Measurements from ENCODE around the gene GTF2F2.

GTF2F2 gene

DNA sequence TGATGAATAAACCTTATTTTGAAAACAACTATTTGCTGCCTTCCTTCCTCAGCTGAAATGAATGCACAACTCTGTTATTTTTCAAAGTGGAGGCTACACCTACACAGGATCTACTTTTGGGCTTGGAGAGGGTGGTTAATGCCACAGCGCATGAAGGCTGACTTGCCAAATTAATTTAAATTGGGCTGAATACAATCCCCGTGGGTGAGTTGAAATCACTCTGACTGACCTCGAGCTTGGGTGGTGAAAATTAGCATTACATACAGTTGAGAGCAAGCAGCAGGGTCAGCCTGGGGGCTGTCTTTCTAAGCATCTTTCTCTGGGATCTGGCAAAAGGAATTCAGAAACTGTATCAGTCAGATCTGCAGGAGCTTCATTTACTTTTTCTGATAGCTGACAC lies 182.2 kb downstream of the GTF2F2 start:
- no peak for DNase-seq (ENCODE audit: low spot score)

DNA sequence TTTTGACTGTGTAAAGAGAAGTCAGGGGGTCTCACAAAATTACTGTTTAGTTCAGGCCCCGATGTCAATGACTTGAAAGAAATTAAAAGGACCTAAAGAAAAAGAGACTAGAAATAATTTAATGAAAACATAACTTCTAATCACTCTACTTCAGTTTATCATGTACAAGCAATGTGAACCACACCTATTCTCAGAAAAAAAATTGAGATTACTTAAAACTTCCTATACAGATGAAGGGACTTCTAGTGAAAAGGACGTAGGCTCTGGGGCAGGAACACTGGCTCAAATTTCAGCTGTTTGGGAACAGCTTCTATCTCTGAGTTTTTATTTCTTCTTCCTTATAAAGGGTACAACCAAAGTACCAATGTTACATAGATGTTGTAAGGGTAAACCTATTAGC lies 182.7 kb downstream of the GTF2F2 start:
- DNase-seq (ENCODE audit: low spot score): no peak

DNA sequence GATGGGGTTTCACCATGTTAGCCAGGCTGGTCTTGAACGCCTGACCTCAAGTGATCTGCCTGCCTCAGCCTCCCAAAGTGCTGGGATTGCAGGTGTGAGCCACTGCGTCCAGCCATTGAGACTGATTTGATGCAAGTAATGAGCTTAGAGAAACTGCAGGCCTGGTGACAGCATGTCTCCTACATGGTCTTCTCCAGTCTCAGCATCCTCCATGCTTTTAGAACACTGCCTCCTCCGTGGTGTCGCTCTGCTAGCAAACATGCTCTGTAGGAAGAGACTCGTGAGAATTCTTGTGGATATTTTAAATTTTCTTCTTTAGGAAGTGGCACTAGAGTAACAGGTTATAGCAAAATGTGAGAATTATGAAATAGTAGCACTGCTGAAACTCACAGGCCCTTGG lies 183.6 kb downstream of the GTF2F2 start:
- no peak for DNase-seq (ENCODE audit: low spot score)

DNA sequence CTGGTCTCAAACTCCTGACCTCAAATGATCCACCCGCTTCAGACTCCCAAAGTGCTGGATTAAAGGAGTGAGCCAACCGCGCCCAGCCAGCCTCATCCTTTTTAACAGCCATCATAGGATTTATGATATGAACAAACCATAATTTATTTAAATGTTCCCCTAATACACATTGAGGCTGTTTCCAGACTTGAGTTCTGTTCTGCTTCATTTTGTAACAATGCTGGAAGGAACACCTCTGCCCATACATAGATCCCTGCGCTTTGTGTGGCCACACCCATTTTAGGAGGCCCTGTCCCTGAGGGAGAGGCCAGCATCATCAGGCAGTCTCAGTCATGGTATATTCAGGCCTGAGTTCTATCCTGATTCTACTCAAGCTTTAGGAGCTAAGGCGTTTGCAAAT lies 184.8 kb downstream of the GTF2F2 start:
- DNase-seq (ENCODE audit: low spot score): no peak

DNA sequence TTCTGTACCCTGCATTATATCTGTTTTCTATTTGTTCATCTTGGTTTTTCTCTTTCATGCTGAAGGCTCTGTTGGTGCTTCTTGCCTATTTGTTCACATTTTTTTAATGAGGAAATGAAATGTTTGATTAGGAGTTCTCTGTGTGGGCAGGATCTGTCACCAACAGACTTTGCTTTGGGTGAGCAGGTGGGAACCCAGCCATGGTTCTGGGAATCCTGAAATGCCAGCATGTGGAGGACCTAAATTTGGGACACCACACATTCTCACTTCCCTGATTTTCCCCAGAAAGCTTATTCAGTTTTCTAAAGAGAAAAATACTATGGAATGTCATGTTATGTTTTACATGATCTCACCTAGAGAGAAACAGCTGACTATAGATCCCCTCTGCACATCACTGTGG lies 186.7 kb downstream of the GTF2F2 start:
- no peak for DNase-seq (ENCODE audit: low spot score)

DNA sequence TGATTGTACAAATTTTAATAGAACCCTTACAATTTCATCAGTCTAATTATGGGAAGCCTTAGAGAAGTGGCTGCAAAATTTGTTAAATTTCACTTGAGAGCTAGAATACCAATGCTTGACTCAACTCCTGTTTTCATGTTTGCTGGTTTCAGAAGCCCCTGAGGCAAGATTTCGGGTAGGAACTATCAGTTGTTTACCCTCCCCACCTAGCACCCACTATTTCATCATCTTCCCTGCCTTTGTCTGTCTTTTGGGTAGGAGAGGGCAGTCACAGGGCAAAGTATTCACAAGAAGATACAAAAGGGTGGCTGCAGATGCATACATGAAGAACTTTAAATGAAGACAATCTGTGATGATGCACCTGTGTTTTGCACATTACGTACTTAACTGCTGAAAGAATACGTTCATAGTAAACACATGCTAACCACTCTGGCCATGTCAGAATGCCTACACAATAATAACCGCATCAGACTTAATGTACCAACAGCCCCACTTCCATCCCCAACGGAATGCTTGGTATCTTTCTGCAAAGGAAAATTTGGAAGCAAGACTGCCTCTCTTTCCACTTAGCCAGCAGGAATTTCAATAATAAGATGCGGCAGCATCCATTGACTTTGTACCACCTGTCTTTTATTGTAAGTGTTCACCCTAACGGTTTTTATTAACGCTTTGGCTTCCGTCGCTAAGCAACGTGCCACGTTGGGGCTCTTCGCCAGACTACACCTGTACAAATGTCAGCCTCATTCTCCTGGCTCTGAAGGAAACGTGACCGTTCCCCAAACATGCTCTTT lies 190.2 kb downstream of the GTF2F2 start:
- no peak for DNase-seq (ENCODE audit: low spot score)

DNA sequence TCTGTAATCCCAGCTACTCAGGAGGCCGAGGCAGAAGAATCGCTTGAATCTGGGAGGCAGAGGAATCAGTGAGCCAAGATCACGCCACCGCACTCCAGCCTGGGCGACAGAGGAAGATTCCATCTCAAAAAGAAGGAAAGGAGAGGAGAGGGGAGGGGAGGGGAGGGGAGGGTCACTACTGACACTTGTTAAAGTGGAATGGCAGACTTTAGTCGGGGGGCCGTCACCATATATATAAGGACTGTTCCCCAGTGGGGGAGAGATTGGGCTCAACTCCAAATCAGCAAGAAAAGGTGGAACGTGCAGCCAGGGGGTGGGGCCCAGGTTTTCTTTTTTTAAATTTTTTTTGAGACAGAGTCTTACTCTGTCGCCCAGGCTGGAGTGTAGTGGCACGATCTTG lies 194.5 kb downstream of the GTF2F2 start:
- no peak for DNase-seq (ENCODE audit: low spot score)

DNA sequence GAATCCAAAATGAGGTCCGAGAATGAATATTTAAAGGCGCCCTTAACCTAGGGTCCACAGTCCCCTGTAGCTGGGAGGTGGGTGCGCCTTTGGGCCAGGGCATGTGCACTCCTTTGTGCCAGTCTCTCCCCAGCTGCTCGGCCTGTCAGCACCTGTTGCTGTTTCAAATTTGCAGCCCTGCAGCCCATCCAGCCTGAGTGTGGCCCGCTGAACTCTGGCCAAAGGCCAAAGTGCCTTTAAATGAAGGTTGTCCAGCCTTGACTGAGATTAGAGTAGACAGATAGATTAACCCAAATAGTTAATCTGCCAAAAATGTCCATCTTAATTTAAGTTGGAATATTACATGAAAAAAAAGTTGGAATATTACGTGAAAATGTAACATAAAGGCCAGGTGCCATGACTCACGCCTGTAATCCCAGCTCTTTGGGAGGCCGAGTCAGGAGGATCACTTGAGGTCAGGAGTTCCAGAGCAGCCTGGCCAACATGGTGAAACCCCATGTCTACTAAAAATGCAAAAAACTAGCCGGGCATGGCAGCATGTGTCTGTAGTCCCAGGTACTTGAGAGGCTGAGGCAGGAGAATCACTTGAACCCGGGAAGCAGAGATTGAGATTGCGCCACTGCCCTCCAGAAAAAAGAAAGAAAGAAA lies 195.3 kb downstream of the GTF2F2 start:
- no peak for DNase-seq (ENCODE audit: low spot score)

DNA sequence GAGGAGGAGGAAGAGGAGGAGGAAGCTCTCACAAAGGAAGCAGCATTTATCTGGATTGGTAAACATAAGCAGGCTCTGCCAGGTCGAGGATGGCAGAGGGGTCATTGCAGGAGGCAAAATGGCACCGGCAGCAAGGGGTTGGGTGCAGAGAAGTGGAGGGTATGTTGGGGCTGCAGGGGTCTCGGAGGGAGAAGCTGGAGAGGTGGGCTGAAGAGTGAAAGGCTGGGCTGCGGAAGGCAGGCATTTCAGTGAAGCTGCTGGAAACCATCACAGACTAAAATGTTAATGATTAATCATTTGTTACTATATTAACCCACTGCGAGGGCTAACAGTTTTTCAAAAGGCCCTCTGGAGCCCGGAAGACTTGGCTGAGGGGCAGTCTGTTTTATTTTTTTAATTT lies 196.0 kb downstream of the GTF2F2 start:
- no peak for DNase-seq (ENCODE audit: low spot score)

DNA sequence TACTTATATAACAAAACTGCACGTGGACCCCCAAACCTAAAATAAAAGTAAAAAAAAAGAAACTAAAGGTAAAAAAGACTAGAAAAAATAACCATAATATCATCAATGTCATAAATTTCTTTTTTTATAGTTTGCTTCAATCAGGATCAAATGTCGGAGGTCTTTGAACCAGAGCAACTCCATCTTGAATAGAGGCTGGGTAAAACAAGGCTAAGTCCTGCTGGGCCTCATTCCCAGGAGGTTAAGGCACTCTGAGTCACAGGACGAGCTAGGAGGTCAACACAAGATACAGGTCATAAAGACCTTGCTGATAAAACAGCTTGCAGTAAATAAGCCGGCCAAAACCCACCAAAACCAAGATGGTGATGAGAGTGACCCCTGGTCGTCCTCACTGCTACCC lies 196.7 kb downstream of the GTF2F2 start:
- DNase-seq (ENCODE audit: low spot score): no peak

DNA sequence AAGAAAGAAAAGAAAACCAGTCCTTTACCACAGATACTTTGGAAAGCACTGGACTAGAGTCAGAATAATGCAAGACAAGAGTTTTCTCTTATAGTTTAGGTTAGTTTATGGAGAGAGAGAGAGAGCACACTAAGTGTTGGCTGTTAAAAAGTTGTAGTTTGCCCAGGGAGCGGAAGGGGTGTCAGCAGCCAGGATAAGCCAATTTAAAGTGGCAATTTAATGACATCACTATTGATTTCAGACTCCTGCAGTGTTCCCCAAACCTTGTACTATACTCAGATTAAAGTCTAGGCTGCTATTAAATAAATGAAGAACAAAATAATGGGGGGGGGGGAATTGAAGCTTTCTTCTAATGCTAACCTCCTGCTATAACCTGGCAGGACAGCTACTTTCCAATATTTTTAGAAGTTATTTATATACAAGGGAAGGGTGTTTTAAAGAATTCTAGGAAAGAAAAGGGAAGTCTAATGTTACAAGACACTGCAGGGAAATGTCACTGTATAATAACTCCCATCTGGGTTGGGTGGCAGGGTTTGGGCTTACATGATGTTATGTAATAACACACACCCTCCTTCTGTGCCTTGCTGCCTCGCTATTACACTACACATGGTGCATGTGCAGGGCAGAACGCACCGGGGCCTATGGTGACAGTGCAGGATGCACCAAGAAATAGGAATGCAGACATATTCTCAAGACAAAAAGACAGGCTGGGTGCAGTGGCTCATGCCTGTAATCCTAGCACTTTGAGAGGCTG lies 200.7 kb downstream of the GTF2F2 start:
- no peak for DNase-seq (ENCODE audit: low spot score)

DNA sequence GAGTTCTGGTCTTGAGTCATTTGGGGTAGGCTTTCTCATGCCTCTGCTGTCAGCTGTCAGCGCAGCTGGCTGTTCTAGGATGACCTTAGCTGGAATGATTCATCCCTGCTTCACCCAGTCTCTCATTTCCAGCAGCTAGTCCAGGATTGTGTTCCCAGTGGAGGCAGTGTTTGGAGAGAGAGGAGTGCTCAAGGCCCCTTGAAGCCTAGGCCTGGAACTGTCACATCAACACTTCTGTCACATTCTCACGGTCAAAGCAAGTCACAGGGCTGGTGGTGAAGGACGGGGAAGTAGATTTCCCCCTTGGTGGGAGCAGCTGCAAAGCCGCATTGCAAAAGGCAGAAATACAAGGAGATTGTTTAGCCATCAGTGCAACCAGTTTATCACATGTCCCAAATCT lies 205.5 kb downstream of the GTF2F2 start:
- no peak for DNase-seq (ENCODE audit: low spot score)

DNA sequence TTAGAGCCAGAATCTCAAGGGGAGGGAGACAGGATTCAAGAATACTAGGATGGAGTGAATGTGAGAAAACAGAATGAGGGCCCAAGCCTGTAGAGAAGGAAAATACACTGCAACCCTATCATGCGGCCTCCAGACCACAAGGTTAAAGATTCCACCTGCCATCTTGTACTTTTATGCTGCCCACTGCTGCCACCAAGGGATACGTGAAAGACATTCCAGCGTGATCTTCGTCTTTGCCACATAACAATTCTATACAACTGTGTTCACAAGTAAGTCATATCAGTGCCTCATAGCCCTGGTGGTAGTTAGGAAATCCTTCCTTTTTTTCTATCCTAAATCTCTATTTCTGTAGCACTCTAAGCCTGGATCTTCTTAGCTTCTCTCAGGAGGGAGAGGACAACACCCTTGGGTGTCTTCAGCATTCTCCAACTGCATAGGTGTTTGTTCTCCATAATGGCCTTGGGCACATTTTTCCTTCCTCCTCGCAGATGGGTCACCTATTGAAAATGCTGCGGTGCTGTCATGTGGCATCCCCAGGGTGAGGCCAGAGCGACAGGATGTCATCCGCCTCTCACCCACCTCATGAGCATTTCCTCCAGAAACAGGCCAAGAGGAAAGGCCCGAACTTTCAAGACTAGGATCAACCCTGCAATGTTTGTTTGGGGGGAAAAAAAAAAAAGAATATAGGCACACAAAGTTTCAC lies 207.1 kb downstream of the GTF2F2 start:
- no peak for DNase-seq (ENCODE audit: low spot score)

DNA sequence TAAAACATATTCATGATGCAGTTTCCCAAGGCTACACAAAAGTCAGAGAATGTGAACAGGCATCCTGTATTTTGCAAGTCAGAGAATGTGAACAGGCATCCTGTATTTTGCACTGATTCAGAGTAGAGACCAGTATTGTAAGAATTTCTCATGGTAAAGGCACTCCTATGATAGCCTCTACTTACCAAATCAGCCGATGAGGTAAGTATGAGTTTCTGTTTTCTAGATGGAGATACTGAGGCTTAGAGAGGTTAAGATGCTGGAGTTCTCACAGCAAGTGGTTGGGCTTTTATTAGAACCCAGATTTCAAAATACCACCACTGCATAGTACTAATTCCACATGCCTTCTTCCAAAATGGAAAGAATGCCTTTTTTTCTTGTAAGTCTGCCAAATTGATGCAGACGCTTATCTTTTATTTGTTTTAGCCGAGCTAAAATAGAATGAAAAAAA lies 208.4 kb downstream of the GTF2F2 start:
- DNase-seq (ENCODE audit: low spot score): no peak

DNA sequence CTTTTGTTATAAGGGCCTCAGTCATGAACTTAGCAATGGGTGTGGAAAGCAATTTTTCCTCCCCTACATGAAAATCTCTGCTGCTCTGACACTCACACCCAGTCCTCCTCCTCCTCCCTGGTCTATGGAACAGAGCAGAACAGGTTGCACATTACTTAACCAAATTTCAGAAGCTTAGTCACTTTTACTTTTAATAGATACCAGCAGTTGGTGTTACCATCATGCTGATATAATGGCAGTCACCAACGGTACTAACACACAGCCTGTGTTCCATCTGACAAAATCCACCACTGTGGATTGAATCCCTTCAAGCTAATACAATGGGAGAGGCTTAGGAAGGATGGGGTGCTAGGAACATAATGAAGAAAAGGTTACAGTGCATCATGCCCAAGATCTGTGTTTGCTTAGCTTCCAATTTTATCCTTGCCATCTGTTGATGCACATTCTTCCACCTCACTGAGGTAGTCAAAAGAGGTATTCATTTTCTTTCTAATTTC lies 210.9 kb downstream of the GTF2F2 start:
- DNase-seq (ENCODE audit: low spot score): peak; percentile 46

DNA sequence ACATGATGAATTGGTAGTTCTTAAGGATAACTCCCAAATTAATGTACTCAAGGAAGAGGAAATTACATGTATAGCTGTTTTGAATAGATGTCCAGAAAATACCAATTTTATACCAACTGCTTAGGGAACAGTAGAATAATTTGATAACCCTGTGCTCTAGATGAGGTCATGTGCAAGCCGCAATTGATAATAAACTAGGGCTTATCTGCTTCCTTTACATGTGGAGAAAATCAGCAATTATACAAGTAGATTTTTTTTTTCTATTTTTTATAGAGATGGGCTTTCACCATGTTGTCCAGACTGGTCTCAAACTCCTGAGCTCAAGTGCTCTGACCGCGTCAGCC lies 211.4 kb downstream of the GTF2F2 start:
- no peak for DNase-seq (ENCODE audit: low spot score)

DNA sequence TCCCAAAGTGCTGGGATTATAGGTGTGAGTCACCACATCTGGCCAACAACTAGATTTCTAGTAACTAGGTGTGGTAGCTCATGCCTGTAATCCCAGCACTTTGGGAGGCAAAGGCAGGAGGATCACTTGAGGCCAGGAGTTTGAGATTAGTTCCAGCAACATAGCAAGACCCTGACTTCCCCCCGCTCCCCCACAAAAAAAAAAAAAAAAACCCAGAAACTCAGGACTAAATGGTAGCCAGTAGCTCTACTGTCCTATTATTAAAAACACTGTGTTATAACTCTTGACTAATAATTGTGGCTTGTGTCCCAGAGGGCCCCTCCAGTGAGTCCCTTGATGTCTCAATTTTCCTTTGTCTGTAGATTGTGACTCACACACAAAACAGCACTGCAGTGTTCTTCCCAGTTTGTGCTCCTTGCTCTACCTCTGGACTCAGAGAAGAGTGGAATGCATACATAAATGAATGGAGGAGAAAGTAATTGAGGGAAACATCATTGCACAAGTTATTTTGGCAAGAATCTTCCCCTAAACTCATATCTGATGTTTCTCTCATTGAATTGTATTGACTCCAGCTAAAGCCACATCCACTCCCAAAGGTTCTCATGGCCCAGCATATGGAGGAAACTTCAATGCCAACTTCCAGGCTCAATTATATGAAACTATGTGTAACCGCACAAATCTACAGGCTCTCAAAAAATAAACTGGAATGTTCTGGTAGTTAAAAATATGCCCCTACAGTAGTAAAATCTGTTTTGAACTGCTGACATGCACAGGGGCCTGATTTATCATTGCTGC lies 211.9 kb downstream of the GTF2F2 start:
- DNase-seq (ENCODE audit: low spot score): peak; percentile 43

DNA sequence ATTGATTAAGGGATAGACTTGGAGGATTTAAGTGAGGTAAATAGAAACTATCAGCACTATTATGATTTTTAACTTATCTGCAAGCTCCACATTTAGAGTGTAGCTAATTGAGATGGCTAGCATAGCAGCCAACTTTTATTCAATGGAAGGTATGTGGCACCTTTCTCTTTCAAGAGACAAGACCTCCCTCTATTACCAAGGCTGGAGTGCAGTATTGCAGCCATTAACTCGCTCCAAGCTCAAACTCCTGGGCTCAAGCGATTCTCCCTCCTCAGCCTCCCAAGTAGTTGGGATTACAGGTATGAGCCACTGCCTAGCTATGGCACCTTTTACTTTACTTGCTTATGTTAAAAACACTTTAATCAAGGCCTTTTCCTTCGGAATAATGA lies 212.5 kb downstream of the GTF2F2 start:
- no peak for DNase-seq (ENCODE audit: low spot score)

DNA sequence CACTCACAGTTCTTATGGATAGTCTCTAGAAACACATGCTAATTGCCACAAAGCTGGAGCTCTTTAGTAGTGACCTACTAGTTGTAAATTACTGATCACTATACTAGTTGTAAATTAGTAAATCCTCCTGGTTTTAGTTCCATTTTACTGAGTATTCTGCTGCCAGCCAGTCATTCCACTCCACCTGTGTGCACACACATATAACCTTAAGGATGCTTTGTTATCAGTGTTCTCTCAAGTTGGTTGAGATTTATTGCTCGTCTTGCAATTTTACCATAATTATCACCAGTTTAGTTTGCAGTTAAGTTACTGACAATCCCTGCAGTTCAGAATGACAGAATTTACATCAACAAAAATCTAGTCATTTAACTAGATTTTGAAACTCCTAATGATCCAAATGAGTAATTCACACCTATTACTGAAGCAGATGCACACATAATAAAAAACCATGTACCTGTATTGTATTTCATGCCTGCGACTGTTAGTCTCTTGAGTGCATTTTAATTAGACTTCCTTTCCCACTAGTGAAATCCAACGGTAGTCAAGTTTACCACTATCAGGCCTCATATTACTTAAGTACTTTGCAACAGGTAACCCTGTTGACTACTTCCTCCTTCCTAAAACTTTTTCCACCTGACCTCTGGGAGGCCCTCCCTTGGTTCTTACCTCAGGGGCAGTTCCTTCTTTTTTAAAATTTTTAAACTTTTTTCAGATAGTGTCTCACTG lies 213.1 kb downstream of the GTF2F2 start:
- peak; percentile 39 for DNase-seq (ENCODE audit: low spot score)
